Measurements from ENCODE around the gene LAMA4.
A peak's percentile ranks its signal among the peaks of the same experiment; 100 is the strongest.

- no peak for TF ChIP-seq POLR2A (IDR thresholded peaks at IDR 0.05)
- TF ChIP-seq CTCF (IDR thresholded peaks at IDR 0.05) = peak in 4 of 5 experiments; percentile 13 to 40 (median 16)
- TF ChIP-seq EP300 (IDR thresholded peaks at IDR 0.05) = no peak
These were observed 41.8 kb upstream of the LAMA4 start for GRCh38 chr6:112296122-112296521.
